ENCODE measurements around the gene TLE3.

TLE3 gene

DNA sequence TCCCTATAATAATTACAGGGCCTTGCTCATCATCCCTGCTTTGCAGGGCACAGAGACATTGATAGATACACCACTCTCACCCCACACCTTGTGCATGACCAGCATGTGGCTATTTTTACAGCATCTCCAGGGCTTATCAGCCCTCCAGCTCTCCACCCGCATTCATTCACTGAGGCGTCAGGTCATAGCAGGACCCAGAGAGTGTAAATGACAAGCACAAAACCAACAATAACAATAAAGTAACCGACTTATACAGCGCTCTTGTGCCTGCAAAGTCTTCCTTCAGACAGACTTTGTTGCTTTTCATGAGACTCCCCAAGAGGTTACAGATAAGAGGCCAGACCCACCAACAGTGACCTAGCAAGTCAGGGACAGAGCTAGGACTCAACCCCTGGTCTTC is 80.7 kb downstream of the TLE3 start:
- H3K79me2 ChIP-seq (ENCODE audit: control insufficient read depth, insufficient read depth, low read length, unreplicated experiment), result no peaks in the 10 kb centered on the region
- no peaks in the 10 kb centered on the region for H3K36me3 ChIP-seq (ENCODE audit: insufficient read depth, low read length)
- no peak overlapping the region for H3K4me3 ChIP-seq (ENCODE audit: low read depth, low read length)
- H3K4me1 ChIP-seq (ENCODE audit: control insufficient read depth, insufficient read depth, low read length, unreplicated experiment), result no peaks in the 10 kb centered on the region
- no peak overlapping the region for H2AFZ ChIP-seq (ENCODE audit: low read length, unreplicated experiment)
- no peak overlapping the region for H3K27ac ChIP-seq (ENCODE audit: low read depth, low read length)
- peaks cover 37% of the 10 kb centered on the region for H3K27me3 ChIP-seq (ENCODE audit: insufficient read depth, low read length)

DNA sequence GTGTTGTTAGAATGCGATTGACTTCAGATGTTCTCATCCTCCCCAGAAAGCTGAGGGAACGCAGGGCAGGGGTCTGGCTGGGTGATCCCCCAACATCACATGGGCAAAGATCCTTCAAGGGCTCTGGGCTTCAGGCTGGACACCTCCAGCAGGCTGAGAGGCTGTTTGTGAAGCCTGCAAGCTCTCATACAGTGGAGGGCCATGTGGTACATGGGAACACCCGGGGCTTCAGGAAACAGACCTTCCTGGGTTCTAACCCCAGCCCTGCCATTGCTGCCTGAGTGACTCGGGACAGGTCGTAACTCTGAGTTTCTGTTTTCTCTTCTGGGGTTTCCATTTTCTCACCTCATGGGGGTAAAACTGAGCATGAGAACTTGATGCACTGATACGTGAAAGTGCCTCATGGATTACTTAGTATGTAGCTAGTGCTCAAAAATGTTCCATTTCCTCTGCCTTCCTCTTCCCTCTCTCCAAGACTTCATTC is 81.2 kb downstream of the TLE3 start:
- Histone ChIP-seq H3K79me2 (ENCODE audit: control insufficient read depth, insufficient read depth, low read length, unreplicated experiment) (no peaks in the 10 kb centered on the region), H2AFZ (ENCODE audit: low read length, unreplicated experiment) (no peak overlapping the region), H3K36me3 (ENCODE audit: insufficient read depth, low read length) (no peaks in the 10 kb centered on the region), H3K27me3 (ENCODE audit: insufficient read depth, low read length) (peaks cover 39% of the 10 kb centered on the region), H3K4me3 (ENCODE audit: low read depth, low read length) (no peak overlapping the region), H3K27ac (ENCODE audit: low read depth, low read length) (no peak overlapping the region), H3K4me1 (ENCODE audit: control insufficient read depth, insufficient read depth, low read length, unreplicated experiment) (no peaks in the 10 kb centered on the region)

DNA sequence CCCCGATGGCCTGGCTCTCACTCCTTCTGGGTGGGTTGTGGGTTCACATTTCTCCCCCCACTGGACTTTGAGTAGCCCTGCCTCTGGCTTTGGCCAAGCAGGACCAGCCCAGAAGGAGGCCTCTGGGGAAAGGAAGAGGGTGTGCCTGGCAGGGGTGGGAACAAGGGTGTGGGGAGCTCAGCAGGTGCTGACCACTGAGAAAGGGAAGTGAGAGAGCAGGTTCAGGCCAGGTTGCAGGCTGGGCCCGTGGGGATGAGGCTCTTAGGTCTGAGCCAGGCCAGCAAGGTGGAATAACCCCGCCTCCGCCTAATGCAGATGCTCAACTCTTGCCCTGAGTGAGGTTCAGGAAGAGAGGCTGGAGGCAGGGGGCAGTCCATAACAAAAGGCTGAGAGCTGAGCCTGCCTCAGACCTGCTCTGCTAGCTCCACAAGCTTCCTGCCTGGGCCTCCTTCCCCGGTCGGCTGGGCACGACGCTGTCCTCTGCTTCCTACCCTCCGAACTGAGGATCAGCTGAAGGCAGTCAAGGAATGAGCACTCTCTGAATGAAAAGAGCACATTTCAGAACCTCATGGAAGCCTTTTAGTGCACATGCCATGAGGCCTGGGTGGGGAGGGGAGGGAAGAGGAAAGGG is 82.7 kb downstream of the TLE3 start:
- H3K36me3 ChIP-seq (ENCODE audit: insufficient read depth, low read length), result no peaks in the 10 kb centered on the region
- no peaks in the 10 kb centered on the region for H3K4me1 ChIP-seq (ENCODE audit: control insufficient read depth, insufficient read depth, low read length, unreplicated experiment)
- no peak overlapping the region for H3K4me3 ChIP-seq (ENCODE audit: low read depth, low read length)
- H3K79me2 ChIP-seq (ENCODE audit: control insufficient read depth, insufficient read depth, low read length, unreplicated experiment), result no peaks in the 10 kb centered on the region
- peaks cover 44% of the 10 kb centered on the region for H3K27me3 ChIP-seq (ENCODE audit: insufficient read depth, low read length)
- H2AFZ ChIP-seq (ENCODE audit: low read length, unreplicated experiment), result no peak overlapping the region
- H3K27ac ChIP-seq (ENCODE audit: low read depth, low read length), result no peak overlapping the region

DNA sequence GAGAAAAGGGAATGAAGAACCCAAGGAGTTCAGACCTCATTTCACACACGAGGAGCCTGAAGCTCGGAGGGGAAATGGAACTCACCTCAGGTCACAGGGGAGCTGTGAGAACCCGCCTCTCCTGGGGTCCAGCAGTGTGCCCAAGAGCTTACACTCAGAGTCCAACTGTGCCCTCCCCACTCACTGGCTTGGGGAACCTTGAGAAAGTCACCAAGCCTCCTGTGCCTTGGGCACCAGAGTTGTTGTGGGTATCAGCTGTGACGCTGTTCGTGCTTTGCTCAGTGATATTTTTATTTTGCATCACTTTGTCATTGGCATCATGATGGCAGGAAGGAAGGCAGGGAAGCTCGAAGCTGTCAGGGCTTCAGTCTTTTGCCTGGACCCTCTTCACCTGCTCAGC is 83.4 kb downstream of the TLE3 start:
- Histone ChIP-seq H3K79me2 (ENCODE audit: control insufficient read depth, insufficient read depth, low read length, unreplicated experiment) (no peaks in the 10 kb centered on the region), H2AFZ (ENCODE audit: low read length, unreplicated experiment) (no peak overlapping the region), H3K27ac (ENCODE audit: low read depth, low read length) (no peak overlapping the region), H3K4me1 (ENCODE audit: control insufficient read depth, insufficient read depth, low read length, unreplicated experiment) (no peaks in the 10 kb centered on the region), H3K27me3 (ENCODE audit: insufficient read depth, low read length) (peaks cover 45% of the 10 kb centered on the region), H3K36me3 (ENCODE audit: insufficient read depth, low read length) (no peaks in the 10 kb centered on the region), H3K4me3 (ENCODE audit: low read depth, low read length) (no peak overlapping the region)

DNA sequence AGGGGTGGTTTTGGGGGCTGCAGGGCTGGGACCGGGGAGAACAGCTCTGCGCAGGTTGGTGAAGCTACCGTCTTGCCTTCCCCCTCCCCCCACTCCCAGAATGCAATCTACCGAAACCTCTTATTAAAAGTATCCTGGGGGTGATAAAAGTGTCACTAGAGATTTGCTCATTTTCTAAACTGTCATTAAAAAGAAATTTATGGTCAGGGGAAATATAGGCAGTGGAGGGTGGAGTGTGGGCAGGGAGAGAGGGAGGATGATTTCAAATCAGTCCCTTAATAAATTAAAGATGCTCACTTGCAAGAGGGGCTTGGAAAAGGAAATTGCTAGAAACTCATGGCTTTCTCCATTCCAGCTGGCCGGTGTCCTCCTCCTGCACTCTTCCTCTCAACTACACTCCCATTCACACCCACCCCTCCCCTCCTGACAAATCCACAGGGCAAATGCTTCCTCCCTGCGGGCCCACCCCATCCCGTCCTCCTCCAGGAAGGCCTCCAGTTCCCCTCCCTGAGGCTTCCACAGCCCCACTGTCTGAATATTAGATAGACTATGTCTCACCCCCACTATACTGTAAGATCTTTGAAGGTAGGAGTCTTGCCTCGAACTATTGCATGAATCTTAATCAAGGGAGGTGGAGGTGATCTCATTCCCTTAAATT is 83.9 kb downstream of the TLE3 start:
- Histone ChIP-seq H3K4me3 (ENCODE audit: low read depth, low read length) (no peak overlapping the region), H3K79me2 (ENCODE audit: control insufficient read depth, insufficient read depth, low read length, unreplicated experiment) (no peaks in the 10 kb centered on the region), H3K27me3 (ENCODE audit: insufficient read depth, low read length) (peaks cover 45% of the 10 kb centered on the region), H3K27ac (ENCODE audit: low read depth, low read length) (no peak overlapping the region), H2AFZ (ENCODE audit: low read length, unreplicated experiment) (no peak overlapping the region), H3K36me3 (ENCODE audit: insufficient read depth, low read length) (no peaks in the 10 kb centered on the region), H3K4me1 (ENCODE audit: control insufficient read depth, insufficient read depth, low read length, unreplicated experiment) (no peaks in the 10 kb centered on the region)

DNA sequence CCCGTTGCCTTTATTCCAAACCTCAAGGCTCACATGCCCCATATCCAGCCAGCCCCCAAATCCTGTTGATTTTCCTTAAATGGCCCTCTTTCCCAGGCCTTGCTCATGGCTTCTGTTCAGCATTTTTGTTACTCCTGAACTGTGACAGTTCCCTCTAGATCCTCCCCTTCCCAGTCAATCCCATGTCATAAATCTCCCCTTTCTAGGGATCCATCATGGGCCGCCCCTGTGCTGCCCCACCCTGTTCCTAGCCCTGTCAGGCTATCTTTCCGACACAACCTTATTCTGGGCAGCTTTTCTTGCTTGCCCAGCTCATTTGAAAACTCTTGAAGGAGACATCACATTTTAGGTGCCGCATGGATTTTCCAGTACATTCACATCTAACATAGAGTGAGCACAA is 84.8 kb downstream of the TLE3 start:
- H3K36me3 ChIP-seq (ENCODE audit: insufficient read depth, low read length), result no peaks in the 10 kb centered on the region
- H3K79me2 ChIP-seq (ENCODE audit: control insufficient read depth, insufficient read depth, low read length, unreplicated experiment), result no peaks in the 10 kb centered on the region
- H3K4me3 ChIP-seq (ENCODE audit: low read depth, low read length), result no peak overlapping the region
- H3K4me1 ChIP-seq (ENCODE audit: control insufficient read depth, insufficient read depth, low read length, unreplicated experiment), result no peaks in the 10 kb centered on the region
- H2AFZ ChIP-seq (ENCODE audit: low read length, unreplicated experiment), result no peak overlapping the region
- H3K27me3 ChIP-seq (ENCODE audit: insufficient read depth, low read length), result peaks cover 47% of the 10 kb centered on the region
- H3K27ac ChIP-seq (ENCODE audit: low read depth, low read length), result no peak overlapping the region

DNA sequence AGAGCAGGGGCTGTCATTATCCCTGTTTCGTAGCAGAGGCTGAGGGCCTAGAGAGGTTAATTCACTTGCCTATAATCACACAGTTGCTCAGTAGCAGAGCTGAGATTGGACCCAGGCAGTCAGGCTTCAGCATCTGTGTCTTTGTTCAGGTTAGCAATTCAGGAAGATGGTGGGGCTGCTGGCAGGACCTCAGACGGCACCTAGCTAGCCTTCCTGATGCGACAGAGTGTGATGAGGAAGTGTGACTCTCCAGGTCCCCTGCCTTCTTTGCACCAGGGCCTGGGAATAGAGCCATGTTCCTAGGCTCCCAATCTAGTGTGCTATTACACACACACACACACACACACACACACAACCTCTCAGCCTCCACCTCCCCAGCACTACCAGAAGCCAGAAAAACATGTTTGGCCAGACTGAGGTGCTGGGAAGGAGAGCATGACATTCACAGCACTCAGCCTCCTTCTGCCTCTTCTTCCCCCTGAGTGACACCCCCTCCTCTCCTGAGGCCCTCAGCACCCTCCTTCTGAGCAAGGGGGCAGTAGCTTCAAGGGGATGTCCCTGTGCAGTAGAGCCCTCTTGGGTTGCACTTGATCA is 88.9 kb downstream of the TLE3 start:
- Histone ChIP-seq H3K4me3 (ENCODE audit: low read depth, low read length) (no peak overlapping the region), H3K36me3 (ENCODE audit: insufficient read depth, low read length) (no peaks in the 10 kb centered on the region), H3K27ac (ENCODE audit: low read depth, low read length) (no peak overlapping the region), H2AFZ (ENCODE audit: low read length, unreplicated experiment) (no peak overlapping the region), H3K79me2 (ENCODE audit: control insufficient read depth, insufficient read depth, low read length, unreplicated experiment) (no peaks in the 10 kb centered on the region), H3K4me1 (ENCODE audit: control insufficient read depth, insufficient read depth, low read length, unreplicated experiment) (no peaks in the 10 kb centered on the region), H3K27me3 (ENCODE audit: insufficient read depth, low read length) (peaks cover 49% of the 10 kb centered on the region)

DNA sequence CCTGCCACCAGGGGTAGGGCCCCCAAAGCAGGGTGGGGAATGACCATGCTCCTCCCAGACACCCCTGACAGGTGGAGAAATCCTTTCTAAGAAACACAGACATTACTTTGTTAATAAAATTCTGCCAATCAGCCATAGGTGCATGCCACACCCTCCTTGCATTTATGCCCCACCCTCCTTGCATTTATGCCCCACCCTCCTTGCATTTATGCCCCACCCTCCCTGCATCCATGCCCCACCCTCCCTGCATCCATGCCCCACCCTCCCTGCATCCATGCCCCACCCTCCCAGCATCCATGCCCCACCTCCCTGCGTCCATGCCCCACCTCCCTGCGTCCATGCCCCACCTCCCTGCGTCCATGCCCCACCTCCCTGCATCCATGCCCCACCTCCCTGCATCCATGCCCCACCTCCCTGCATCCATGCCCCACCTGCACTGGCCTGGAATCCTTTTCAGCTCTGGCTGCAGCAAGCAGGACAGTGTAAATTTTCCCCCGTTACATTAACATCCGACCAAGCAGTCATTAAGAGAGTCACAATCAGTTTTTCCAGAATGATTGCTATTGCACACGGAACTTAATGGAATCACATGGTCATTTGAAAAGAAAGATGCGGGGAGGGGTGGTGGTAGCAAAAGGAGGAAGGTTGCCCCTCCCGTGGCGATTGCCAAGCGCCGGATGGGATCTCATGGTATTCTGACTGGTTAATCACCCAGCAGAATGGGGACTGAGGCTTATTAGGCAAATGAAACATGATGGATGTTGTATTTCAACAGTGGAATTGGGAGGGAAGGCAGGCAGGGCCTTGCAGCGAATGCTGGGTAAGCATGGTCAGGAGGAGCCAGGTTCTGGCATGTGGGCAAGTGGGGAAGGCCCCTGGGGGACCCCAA is 91.2 kb downstream of the TLE3 start:
- H3K79me2 ChIP-seq (ENCODE audit: control insufficient read depth, insufficient read depth, low read length, unreplicated experiment), result no peaks in the 10 kb centered on the region
- H3K27me3 ChIP-seq (ENCODE audit: insufficient read depth, low read length), result peaks cover 57% of the 10 kb centered on the region
- no peak overlapping the region for H3K27ac ChIP-seq (ENCODE audit: low read depth, low read length)
- H3K36me3 ChIP-seq (ENCODE audit: insufficient read depth, low read length), result no peaks in the 10 kb centered on the region
- no peak overlapping the region for H3K4me3 ChIP-seq (ENCODE audit: low read depth, low read length)
- H2AFZ ChIP-seq (ENCODE audit: low read length, unreplicated experiment), result no peak overlapping the region
- no peaks in the 10 kb centered on the region for H3K4me1 ChIP-seq (ENCODE audit: control insufficient read depth, insufficient read depth, low read length, unreplicated experiment)

DNA sequence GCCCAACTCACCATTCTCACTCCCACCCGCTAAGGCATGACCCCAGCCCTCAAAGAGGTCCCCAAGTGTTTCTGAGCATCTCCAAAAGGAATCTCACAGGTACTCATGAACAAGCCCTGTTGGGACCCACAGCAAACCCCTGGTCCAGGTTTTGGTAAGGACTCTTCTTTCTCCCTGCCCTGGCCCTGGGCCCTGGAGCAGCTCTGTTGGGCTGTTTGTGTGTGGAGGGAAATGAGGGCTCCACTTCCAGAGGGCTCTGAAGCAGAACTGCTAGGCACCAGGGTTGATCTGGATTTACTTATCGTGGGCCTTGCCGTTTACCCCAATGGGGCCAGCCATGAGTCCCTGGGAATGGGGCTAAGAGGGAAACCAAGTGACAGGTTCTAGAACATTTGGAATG is 92.9 kb downstream of the TLE3 start:
- Histone ChIP-seq H3K79me2 (ENCODE audit: control insufficient read depth, insufficient read depth, low read length, unreplicated experiment) (no peaks in the 10 kb centered on the region), H3K27me3 (ENCODE audit: insufficient read depth, low read length) (peaks cover 51% of the 10 kb centered on the region), H3K36me3 (ENCODE audit: insufficient read depth, low read length) (no peaks in the 10 kb centered on the region), H3K4me1 (ENCODE audit: control insufficient read depth, insufficient read depth, low read length, unreplicated experiment) (no peaks in the 10 kb centered on the region), H3K4me3 (ENCODE audit: low read depth, low read length) (no peak overlapping the region), H2AFZ (ENCODE audit: low read length, unreplicated experiment) (no peak overlapping the region), H3K27ac (ENCODE audit: low read depth, low read length) (no peak overlapping the region)

DNA sequence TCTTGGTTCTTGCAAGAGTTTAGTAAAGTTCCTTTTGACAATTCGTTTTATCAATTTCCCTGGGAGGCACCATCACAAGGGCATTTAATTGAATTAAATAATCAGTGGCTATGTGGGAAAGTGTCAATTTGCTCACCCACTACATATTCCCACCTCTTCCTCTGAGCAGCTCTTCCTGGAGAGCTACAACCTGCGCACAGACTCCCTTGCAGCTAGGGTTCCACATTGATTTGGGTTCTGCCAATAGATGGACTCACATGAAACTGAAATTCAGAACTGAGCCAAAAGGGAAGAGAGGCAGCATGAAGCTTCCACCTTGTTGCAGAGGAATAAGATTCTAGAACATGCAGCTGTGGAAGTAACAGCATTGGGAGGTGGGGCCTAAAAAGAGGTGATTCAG is 94.8 kb downstream of the TLE3 start:
- no peaks in the 10 kb centered on the region for H3K36me3 ChIP-seq (ENCODE audit: insufficient read depth, low read length)
- H3K27me3 ChIP-seq (ENCODE audit: insufficient read depth, low read length), result peaks cover 46% of the 10 kb centered on the region
- H3K27ac ChIP-seq (ENCODE audit: low read depth, low read length), result no peak overlapping the region
- H3K4me1 ChIP-seq (ENCODE audit: control insufficient read depth, insufficient read depth, low read length, unreplicated experiment), result no peaks in the 10 kb centered on the region
- no peaks in the 10 kb centered on the region for H3K79me2 ChIP-seq (ENCODE audit: control insufficient read depth, insufficient read depth, low read length, unreplicated experiment)
- no peak overlapping the region for H3K4me3 ChIP-seq (ENCODE audit: low read depth, low read length)
- H2AFZ ChIP-seq (ENCODE audit: low read length, unreplicated experiment), result no peak overlapping the region
